ENCODE results near the gene MZT2A. TPM values are rescaled to one million over a fixed set of nuclear protein-coding genes. Genes with fewer than 3 reads are reported as not detected.
"Not testable (repeated sequence)": the region's sequence is repeated elsewhere in the genome, so short reads cannot be mapped to it uniquely, and the experiment has no call there.

MZT2A gene
- total RNA-seq, 1 experiment from 2014 or later = 202 TPM

GRCh38 chr2:131483981-131484820 lies 8.0 kb downstream of the MZT2A start:
- H3K27ac ChIP-seq (ENCODE audit: low read length); H3K4me1 ChIP-seq (ENCODE audit: insufficient read depth, low read length); CTCF ChIA-PET; H2AFZ ChIP-seq (ENCODE audit: low read length); H4K20me1 ChIP-seq (ENCODE audit: low read length); H3K9me3 ChIP-seq (ENCODE audit: low read length); intact Hi-C loops (cut with micrococcal nuclease); DNase-seq; H3K36me3 ChIP-seq (ENCODE audit: low read depth, low read length); H3K9ac ChIP-seq (ENCODE audit: low read length); POLR2A ChIA-PET (ENCODE audit: unreplicated experiment); ATAC-seq; H3F3A ChIP-seq (ENCODE audit: low read length, unreplicated experiment); H3K9me2 ChIP-seq (replicated peaks; ENCODE audit: low read length); BruUV-seq (replicated peaks); H3K27me3 ChIP-seq (ENCODE audit: low read length); H3K4me3 ChIP-seq (ENCODE audit: low read length); H3K4me2 ChIP-seq (ENCODE audit: low read length): not testable (repeated sequence)
- peaks cover 21% of the 10 kb centered on the region for H3K79me2 ChIP-seq (ENCODE audit: low read length)

DNA sequence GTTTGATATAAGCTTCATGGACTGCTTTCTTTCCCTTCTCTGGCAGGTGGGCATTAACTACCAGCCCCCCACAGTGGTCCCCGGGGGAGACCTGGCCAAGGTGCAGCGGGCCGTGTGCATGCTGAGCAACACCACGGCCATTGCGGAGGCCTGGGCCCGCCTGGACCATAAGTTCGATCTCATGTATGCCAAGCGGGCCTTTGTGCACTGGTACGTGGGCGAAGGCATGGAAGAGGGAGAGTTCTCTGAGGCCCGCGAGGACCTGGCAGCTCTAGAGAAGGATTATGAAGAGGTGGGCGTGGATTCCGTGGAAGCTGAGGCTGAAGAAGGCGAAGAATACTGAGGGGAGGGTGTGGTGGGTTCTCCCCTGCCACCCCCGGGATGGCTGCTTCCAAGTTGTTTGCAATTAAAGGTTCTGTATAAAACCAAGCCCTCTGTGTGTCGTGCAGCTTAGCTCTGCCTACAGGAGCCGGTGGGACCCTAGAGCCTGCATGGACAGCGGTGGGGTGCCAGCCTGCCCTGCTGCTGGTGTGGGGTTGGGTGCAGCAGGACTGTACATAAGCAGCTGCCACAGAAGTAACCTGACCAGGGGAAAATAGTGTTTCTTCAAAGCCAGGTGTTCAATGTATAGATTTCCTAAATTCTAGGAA lies 9.6 kb downstream of the MZT2A start:
- CTCF ChIA-PET; H4K20me1 ChIP-seq (ENCODE audit: low read length); H3K27ac ChIP-seq (ENCODE audit: low read length); BruUV-seq (replicated peaks); DNase-seq; H3K9me2 ChIP-seq (replicated peaks; ENCODE audit: low read length); POLR2A ChIA-PET (ENCODE audit: unreplicated experiment); ATAC-seq; H3K79me2 ChIP-seq (ENCODE audit: low read length); H3K4me2 ChIP-seq (ENCODE audit: low read length); H3K9me3 ChIP-seq (ENCODE audit: low read length); H3K27me3 ChIP-seq (ENCODE audit: low read length); H3F3A ChIP-seq (ENCODE audit: low read length, unreplicated experiment); H3K36me3 ChIP-seq (ENCODE audit: low read depth, low read length); H3K9ac ChIP-seq (ENCODE audit: low read length); H2AFZ ChIP-seq (ENCODE audit: low read length); H3K4me3 ChIP-seq (ENCODE audit: low read length); intact Hi-C loops (cut with micrococcal nuclease); H3K4me1 ChIP-seq (ENCODE audit: insufficient read depth, low read length): not testable (repeated sequence)

GRCh38 chr2:131480351-131480750 lies 11.8 kb downstream of the MZT2A start:
- intact Hi-C loops (cut with micrococcal nuclease); H3K36me3 ChIP-seq (ENCODE audit: low read depth, low read length); H3K4me2 ChIP-seq (ENCODE audit: low read length); H3K9me2 ChIP-seq (replicated peaks; ENCODE audit: low read length); H3K27ac ChIP-seq (ENCODE audit: low read length); BruUV-seq (replicated peaks); H4K20me1 ChIP-seq (ENCODE audit: low read length); H3K4me3 ChIP-seq (ENCODE audit: low read length); H3F3A ChIP-seq (ENCODE audit: low read length, unreplicated experiment); H3K4me1 ChIP-seq (ENCODE audit: insufficient read depth, low read length); CTCF ChIA-PET; H3K79me2 ChIP-seq (ENCODE audit: low read length); DNase-seq; H3K9me3 ChIP-seq (ENCODE audit: low read length); H2AFZ ChIP-seq (ENCODE audit: low read length); H3K9ac ChIP-seq (ENCODE audit: low read length); H3K27me3 ChIP-seq (ENCODE audit: low read length); ATAC-seq; POLR2A ChIA-PET (ENCODE audit: unreplicated experiment): not testable (repeated sequence)

- H2AFZ ChIP-seq (ENCODE audit: low read length); H3K9me2 ChIP-seq (replicated peaks; ENCODE audit: low read length); H3K9ac ChIP-seq (ENCODE audit: low read length); H3K27me3 ChIP-seq (ENCODE audit: low read length); DNase-seq; H3K9me3 ChIP-seq (ENCODE audit: low read length); H3K4me2 ChIP-seq (ENCODE audit: low read length); H3K4me1 ChIP-seq (ENCODE audit: insufficient read depth, low read length); BruUV-seq (replicated peaks); ATAC-seq; H3K4me3 ChIP-seq (ENCODE audit: low read length); H3K79me2 ChIP-seq (ENCODE audit: low read length); H3K27ac ChIP-seq (ENCODE audit: low read length); intact Hi-C loops (cut with micrococcal nuclease); H3F3A ChIP-seq (ENCODE audit: low read length, unreplicated experiment); H3K36me3 ChIP-seq (ENCODE audit: low read depth, low read length); POLR2A ChIA-PET (ENCODE audit: unreplicated experiment); CTCF ChIA-PET; H4K20me1 ChIP-seq (ENCODE audit: low read length): not testable (repeated sequence)
These were observed 13.2 kb downstream of the MZT2A start for GRCh38 chr2:131478850-131479461.

DNA sequence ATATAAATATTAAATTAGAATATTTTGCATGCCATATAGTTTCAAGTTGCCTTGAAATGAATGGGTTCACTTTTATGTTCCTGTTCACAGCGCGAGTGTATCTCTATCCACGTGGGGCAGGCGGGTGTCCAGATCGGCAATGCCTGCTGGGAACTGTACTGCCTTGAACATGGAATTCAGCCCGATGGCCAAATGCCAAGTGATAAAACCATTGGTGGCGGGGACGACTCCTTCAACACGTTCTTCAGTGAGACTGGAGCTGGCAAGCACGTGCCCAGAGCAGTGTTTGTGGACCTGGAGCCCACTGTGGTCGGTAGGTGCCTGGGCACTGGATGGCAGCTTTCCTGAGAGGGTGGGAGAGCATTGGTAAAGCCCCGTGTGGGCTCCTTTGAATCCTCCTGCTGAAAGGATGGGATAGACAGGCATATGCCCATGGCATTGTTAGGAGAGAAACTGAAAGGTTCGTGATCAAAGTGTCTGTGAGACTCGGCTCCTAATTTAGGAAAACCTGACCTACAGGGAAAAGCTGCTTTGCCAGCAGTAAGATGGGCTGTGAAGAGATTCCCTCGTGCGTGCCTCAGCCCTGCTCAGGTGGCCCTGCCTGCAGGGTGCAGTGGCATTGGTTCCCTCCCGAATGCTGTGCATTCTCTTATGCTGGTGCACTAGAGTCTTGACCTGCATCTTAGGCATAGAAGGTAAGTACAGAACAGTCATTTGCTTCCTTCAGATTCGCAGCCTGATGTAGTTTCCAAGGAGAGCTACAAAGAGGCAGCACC lies 13.9 kb downstream of the MZT2A start:
- H3K27me3 ChIP-seq (ENCODE audit: low read length); DNase-seq; H3K9me2 ChIP-seq (replicated peaks; ENCODE audit: low read length); H2AFZ ChIP-seq (ENCODE audit: low read length); H3K4me3 ChIP-seq (ENCODE audit: low read length); H3K79me2 ChIP-seq (ENCODE audit: low read length); intact Hi-C loops (cut with micrococcal nuclease); H4K20me1 ChIP-seq (ENCODE audit: low read length); CTCF ChIA-PET; H3K4me2 ChIP-seq (ENCODE audit: low read length); H3F3A ChIP-seq (ENCODE audit: low read length, unreplicated experiment); BruUV-seq (replicated peaks); POLR2A ChIA-PET (ENCODE audit: unreplicated experiment); H3K27ac ChIP-seq (ENCODE audit: low read length); H3K4me1 ChIP-seq (ENCODE audit: insufficient read depth, low read length); ATAC-seq; H3K36me3 ChIP-seq (ENCODE audit: low read depth, low read length); H3K9me3 ChIP-seq (ENCODE audit: low read length); H3K9ac ChIP-seq (ENCODE audit: low read length): not testable (repeated sequence)

GRCh38 chr2:131477227-131477626 lies 15.0 kb downstream of the MZT2A start:
- H3K36me3 ChIP-seq (ENCODE audit: low read depth, low read length); DNase-seq; H2AFZ ChIP-seq (ENCODE audit: low read length); H3F3A ChIP-seq (ENCODE audit: low read length, unreplicated experiment); H3K4me3 ChIP-seq (ENCODE audit: low read length); H3K79me2 ChIP-seq (ENCODE audit: low read length); ATAC-seq; BruUV-seq (replicated peaks); H3K9me2 ChIP-seq (replicated peaks; ENCODE audit: low read length); intact Hi-C loops (cut with micrococcal nuclease); H3K27ac ChIP-seq (ENCODE audit: low read length); H3K27me3 ChIP-seq (ENCODE audit: low read length); H3K4me2 ChIP-seq (ENCODE audit: low read length); H4K20me1 ChIP-seq (ENCODE audit: low read length); POLR2A ChIA-PET (ENCODE audit: unreplicated experiment); H3K9me3 ChIP-seq (ENCODE audit: low read length); H3K9ac ChIP-seq (ENCODE audit: low read length); CTCF ChIA-PET; H3K4me1 ChIP-seq (ENCODE audit: insufficient read depth, low read length): not testable (repeated sequence)

Measured in PC-3 (cell line).